A549 (cell line): ENCODE measurements around the gene SLCO4A1. TPM values are rescaled to one million over a fixed set of nuclear protein-coding genes. Genes with fewer than 3 reads are reported as not detected.

Source experiments
- ATAC-seq, 2 experiments: fragments of 200-7000 bp in 1 of 2; fragments of >200 bp in 1 of 2; cut with Nextera tagmentation in 1 of 2; cut with Tn5 transposase in 1 of 2; 3 replicates each; pipeline versions ENCODE4 v1.8.0 to v1.9.1; 2018 to 2020; ENCODE audit warnings: mild to moderate bottlenecking in 1 of 2, moderate library complexity in 1 of 2
- CTCF ChIA-PET: fragments of 300-600 bp; sonication (Branson Sonifier 250); formaldehyde crosslinking; extraction: SDS; loops from one replicate; lab custom pipeline; 2021; ENCODE audit warnings: antibody characterized with exemption, inconsistent platforms; lab: Yijun Ruan, JAX
- POLR2A ChIA-PET: fragments of 350-600 bp; formaldehyde crosslinking; extraction: SDS; loops from one replicate; lab custom pipeline; 2021; ENCODE audit warnings: antibody characterized with exemption, inconsistent platforms; lab: Yijun Ruan, JAX
- DNase-seq, 2 experiments: peaks; one replicate each; pipeline versions ENCODE4 v3.0.0 to v3.0.0-alpha.2; 2011 to 2016; ENCODE audit warnings: low read depth in 1 of 2, low spot score in 1 of 2
- FAIRE-seq: peaks from 2 replicates; lab custom pipeline; 2011; peaks lifted over from hg19 to GRCh38; lab: Jason Lieb, UNC
- H3K27ac ChIP-seq, 2 experiments: fragments of >200 bp; sonication (Bioruptor Twin); formaldehyde crosslinking; 3 replicates each; pipeline ENCODE4 v1.5.1; 2016 to 2017
- H3K4me1 ChIP-seq: fragments of >200 bp; sonication (Bioruptor Twin); formaldehyde crosslinking; 3 replicates; pipeline ENCODE4 v1.6.1; 2016
- H3K4me2 ChIP-seq: fragments of >200 bp; sonication (Bioruptor Twin); formaldehyde crosslinking; 3 replicates; pipeline ENCODE4 v1.6.1; 2016
- H3K4me3 ChIP-seq: fragments of >200 bp; sonication (Bioruptor Twin); formaldehyde crosslinking; 3 replicates; pipeline ENCODE4 v1.5.1; 2016
- H3K9me3 ChIP-seq: fragments of >200 bp; sonication (Bioruptor Twin); formaldehyde crosslinking; 3 replicates; pipeline ENCODE4 v1.6.1; 2016
- BHLHE40 ChIP-seq: IDR thresholded peaks from 2 replicates; pipeline ENCODE4 v1.6.1; 2012; ENCODE audit warnings: low read depth, low read length, inconsistent platforms
- CBX2 ChIP-seq: fragments of 200-600 bp; sonication (generic); IDR thresholded peaks from 2 replicates; pipeline ENCODE4 v1.6.1; 2016; ENCODE audit warnings: low read depth, mild to moderate bottlenecking, borderline replicate concordance
- CEBPB ChIP-seq, 2 experiments: fragments of >200 bp in 1 of 2; sonication (Bioruptor Twin) in 1 of 2; formaldehyde crosslinking in 1 of 2; IDR thresholded peaks; 2 replicates each; pipeline ENCODE4 v1.6.1; 2012 to 2016
- CHD4 ChIP-seq: fragments of 200-600 bp; sonication (generic); IDR thresholded peaks from 2 replicates; pipeline ENCODE4 v1.6.1; 2016; ENCODE audit warnings: antibody characterized with exemption, mild to moderate bottlenecking, borderline replicate concordance
- EHMT2 ChIP-seq: fragments of 200-600 bp; sonication (generic); IDR thresholded peaks from 2 replicates; pipeline ENCODE4 v1.6.1; 2016; ENCODE audit warnings: antibody characterized with exemption, low read depth, mild to moderate bottlenecking, moderate library complexity
- ESRRA ChIP-seq: fragments of 150-350 bp; IDR thresholded peaks from 2 replicates; pipeline ENCODE4 v1.6.1; 2014; ENCODE audit warnings: mild to moderate bottlenecking, low read length, borderline replicate concordance
- HDAC2 ChIP-seq: fragments of 200-600 bp; sonication (generic); IDR thresholded peaks from 2 replicates; pipeline ENCODE4 v1.6.1; 2016
- HES2 ChIP-seq: fragments of >200 bp; sonication (Bioruptor Twin); formaldehyde crosslinking; IDR thresholded peaks from 2 replicates; pipeline ENCODE4 v1.6.1; 2016
- HOXA7 ChIP-seq: fragments of 250-450 bp; sonication (Bioruptor Pico); IDR thresholded peaks from 2 replicates; pipeline ENCODE4 v1.5.0; 2020; ENCODE audit warnings: mild to moderate bottlenecking, moderate library complexity
- JUN ChIP-seq, 2 experiments: fragments of >200 bp; sonication (Bioruptor Twin); formaldehyde crosslinking; IDR thresholded peaks; 2 replicates in 1 of 2; 3 replicates in 1 of 2; pipeline ENCODE4 v1.6.1; 2016 to 2017
- JUNB ChIP-seq: fragments of >200 bp; sonication (Bioruptor Twin); formaldehyde crosslinking; IDR thresholded peaks from 2 replicates; pipeline ENCODE4 v1.6.1; 2016
- KDM1A ChIP-seq: fragments of 200-600 bp; sonication (generic); IDR thresholded peaks from 2 replicates; pipeline ENCODE4 v1.6.1; 2016; ENCODE audit warnings: low read depth, mild to moderate bottlenecking
- MAZ ChIP-seq: fragments of 150-350 bp; IDR thresholded peaks from 2 replicates; pipeline ENCODE4 v1.6.1; 2014; ENCODE audit warnings: antibody characterized with exemption, low read depth, low read length, borderline replicate concordance
- NPAS2 ChIP-seq: fragments of 250-450 bp; sonication (Bioruptor Pico); IDR thresholded peaks from 2 replicates; pipeline ENCODE4 v1.8.0; 2022; ENCODE audit warnings: mild to moderate bottlenecking, moderate library complexity, borderline replicate concordance
- PBX3 ChIP-seq: IDR thresholded peaks from 2 replicates; pipeline ENCODE4 v1.6.1; 2012
- PHF8 ChIP-seq: fragments of 200-600 bp; sonication (generic); IDR thresholded peaks from 2 replicates; pipeline ENCODE4 v1.6.1; 2016; ENCODE audit warnings: low read depth, mild to moderate bottlenecking, antibody characterized with exemption, moderate library complexity, borderline replicate concordance
- POLR2AphosphoS2 ChIP-seq: conservative IDR thresholded peaks from 2 replicates; pipeline ENCODE4 v1.6.1; 2012; ENCODE audit warnings: low read length, improper control_type of control experiment, inconsistent platforms
- RNF2 ChIP-seq: fragments of 200-600 bp; sonication (generic); IDR thresholded peaks from 2 replicates; pipeline ENCODE4 v1.6.1; 2016; ENCODE audit warnings: low read depth, mild to moderate bottlenecking, antibody characterized with exemption, moderate library complexity, borderline replicate concordance
- SMC3 ChIP-seq: fragments of >200 bp; sonication (Bioruptor Twin); formaldehyde crosslinking; IDR thresholded peaks from 3 replicates; pipeline ENCODE4 v1.6.1; 2018; ENCODE audit warnings: inconsistent platforms
- TFCP2L1 ChIP-seq: fragments of 250-450 bp; sonication (Bioruptor Pico); IDR thresholded peaks from 2 replicates; pipeline ENCODE4 v1.5.0; 2021; ENCODE audit warnings: mild to moderate bottlenecking
- ZC3H11A ChIP-seq: fragments of 450-650 bp; IDR thresholded peaks from 2 replicates; pipeline ENCODE4 v1.6.1; 2014; ENCODE audit warnings: antibody characterized with exemption, mild to moderate bottlenecking
- ZFP36 ChIP-seq: fragments of 450-650 bp; IDR thresholded peaks from 2 replicates; pipeline ENCODE4 v1.6.1; 2014; ENCODE audit warnings: borderline replicate concordance; ENCODE audit not compliant: partially characterized antibody
- ZSCAN20 ChIP-seq: fragments of 250-450 bp; sonication (Bioruptor Pico); IDR thresholded peaks from 2 replicates; pipeline ENCODE4 v1.8.0; 2022; ENCODE audit warnings: mild to moderate bottlenecking, moderate library complexity
- whole genome bisulfite sequencing: methylation state at CpG from one replicate; pipeline ENCODE4 v1.1.6; 2017; ENCODE audit errors: missing lambda C conversion rate; 5-methylcytosine and 5-hydroxymethylcytosine counted together
- polyA plus RNA-seq, 4 experiments: library from polyadenylated mRNA; depleted of rRNA in 3 of 4; stranded (reverse); fragments of >200 nt; fragmentation: RNase III in 1 of 4; extraction: RNeasy Plus Mini Kit Qiagen cat#74134 plus additional on column Dnase treatment in 1 of 4; gene quantifications; 2 replicates in 3 of 4; 3 replicates in 1 of 4; pipeline ENCODE4 v1.2.3, GENCODE V29; 2011 to 2017
- TF ChIP-seq, protein P1 (sequence below): IDR thresholded peaks from 2 replicates; pipeline ENCODE4 v1.6.1; 2012; ENCODE audit warnings: low read depth, borderline replicate concordance

Gene SLCO4A1
- polyA plus RNA-seq, 2 of the 4 experiments (the other 2 are of a cell fraction), result 1.3 to 11.2 TPM

GRCh38 chr20:62646851-62647520 lies 4.7 kb downstream of the SLCO4A1 start:
- ATAC-seq, result no peak
- 89% methylated on average over 12 of the region's 12 CpGs for WGBS
- ChIA-PET POLR2A (no interaction called here), CTCF (interaction anchor here (1.0 to 5.4 kb wide), 4 partner anchors 30 to 145 kb away, joined by 3 to 31 read pairs (median 4); no protein-coding TSS in a partner anchor)
- Histone ChIP-seq H3K9me3 (no peaks in the 10 kb centered on the region), H3K4me3 (no peak overlapping the region), H3K27ac (no peak overlapping the region; a peak in 1 of 6 replicates), H3K4me2 (no peak overlapping the region)
- no peak for DNase-seq
- TF ChIP-seq, protein P1, sequence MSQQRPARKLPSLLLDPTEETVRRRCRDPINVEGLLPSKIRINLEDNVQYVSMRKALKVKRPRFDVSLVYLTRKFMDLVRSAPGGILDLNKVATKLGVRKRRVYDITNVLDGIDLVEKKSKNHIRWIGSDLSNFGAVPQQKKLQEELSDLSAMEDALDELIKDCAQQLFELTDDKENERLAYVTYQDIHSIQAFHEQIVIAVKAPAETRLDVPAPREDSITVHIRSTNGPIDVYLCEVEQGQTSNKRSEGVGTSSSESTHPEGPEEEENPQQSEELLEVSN, result no peak
- TF ChIP-seq TFCP2L1 (CRISPR knock-in tag) (no peak), BHLHE40 (no peak), ZSCAN20 (CRISPR knock-in tag) (no peak), RNF2 (no peak), ZFP36 (no peak), ESRRA (no peak), HOXA7 (no peak), HES2 (no peak), CEBPB (IDR thresholded peaks at IDR 0.05) (no peak), POLR2AphosphoS2 (no peak), CHD4 (no peak), ZC3H11A (no peak)
- TF ChIP-seq, all 56 proteins: peak for 0
- H3K4me1 ChIP-seq, result peaks cover 10% of the 10 kb centered on the region
- no peak for FAIRE-seq

DNA sequence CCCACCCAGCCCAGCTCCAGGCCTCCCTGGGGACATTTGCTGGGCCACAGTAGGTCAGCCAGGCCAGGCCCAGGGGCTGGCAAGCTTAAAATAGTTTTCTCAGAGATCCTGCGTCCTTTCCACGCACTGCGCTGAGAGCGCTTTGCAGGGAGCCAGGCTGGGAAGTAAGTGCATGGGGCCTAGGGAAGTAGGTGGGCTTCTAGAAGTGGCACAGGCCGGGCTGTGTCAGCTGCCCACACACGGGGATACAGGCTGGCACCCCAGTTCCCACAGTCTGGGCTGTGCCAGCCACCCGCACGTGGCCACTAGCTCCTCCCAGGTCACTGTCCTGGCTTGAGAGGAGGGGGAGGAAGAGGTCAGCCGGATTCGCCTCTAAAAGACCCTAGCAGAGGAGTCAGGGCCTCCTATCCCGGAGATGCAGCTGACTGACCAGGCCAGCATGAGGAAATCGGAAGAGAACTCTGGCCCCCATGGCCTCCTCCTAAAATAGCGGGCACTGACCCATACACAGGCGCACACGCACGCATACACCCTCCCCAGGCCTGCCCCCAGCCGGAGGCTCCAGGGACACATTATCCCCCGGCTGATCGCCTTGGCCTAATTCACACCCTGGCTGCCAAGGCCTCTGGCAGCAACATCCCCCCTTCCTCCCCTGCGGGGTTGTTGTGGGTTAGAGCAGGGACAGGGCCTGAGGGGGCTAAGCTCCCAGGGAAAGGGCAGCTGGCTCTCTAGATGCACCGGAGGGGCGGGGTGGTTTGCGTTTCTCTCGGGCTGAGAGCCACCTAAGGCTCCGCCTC lies 5.4 kb downstream of the SLCO4A1 start:
- peaks cover 16% of the 10 kb centered on the region for H3K4me1 ChIP-seq
- ChIA-PET CTCF (interaction anchor here (1.0 to 5.4 kb wide), 6 partner anchors 20 to 144 kb away, joined by 3 to 31 read pairs (median 4); no protein-coding TSS in a partner anchor), POLR2A (no interaction called here)
- no peaks in the 10 kb centered on the region for H3K9me3 ChIP-seq
- DNase-seq (no peak), ATAC-seq (no peak), FAIRE-seq (no peak)
- WGBS, result 80% methylated on average over 23 of the region's 25 CpGs
- no peak overlapping the region for H3K4me2 ChIP-seq
- TF ChIP-seq EHMT2 (no peak), PHF8 (no peak), SMC3 (no peak), ZC3H11A (no peak), JUNB (no peak), CEBPB (IDR thresholded peaks at IDR 0.05) (no peak), CBX2 (no peak), HDAC2 (no peak), KDM1A (no peak), PBX3 (no peak), MAZ (no peak), JUN (IDR thresholded peaks at IDR 0.05) (no peak), NPAS2 (CRISPR knock-in tag) (no peak)
- TF ChIP-seq, protein P1, result no peak
- H3K4me3 ChIP-seq, result no peak overlapping the region
- H3K27ac ChIP-seq, result no peak overlapping the region; a peak in 1 of 6 replicates
